Common myeloid progenitor, CD34-positive (primary cell): ENCODE results near the gene RUNX3.
"Not testable (repeated sequence)": the region's sequence is repeated elsewhere in the genome, so short reads cannot be mapped to it uniquely, and the experiment has no call there.

Experiments
- CTCF ChIA-PET: fragments of 350-600 bp; sonication (Branson Sonifier 250); formaldehyde crosslinking; loops from one replicate; lab custom pipeline; 2021; ENCODE audit warnings: antibody characterized with exemption; lab: Charles Lee
- POLR2A ChIA-PET: fragments of 350-600 bp; sonication (Branson Sonifier 250); formaldehyde crosslinking; loops from one replicate; lab custom pipeline; 2021; ENCODE audit warnings: antibody characterized with exemption; lab: Charles Lee
- DNase-seq, 3 donors: peaks; one replicate each; pipeline versions ENCODE4 v3.0.0 to v3.0.0-alpha.2; 2013
- H3K27ac ChIP-seq, 2 experiments: 1 replicate in 1 of 2; 2 replicates in 1 of 2; pipeline ENCODE4 v1.7.0; 2013; ENCODE audit warnings: inconsistent platforms in 2 of 2, low read length in 2 of 2, mild to moderate bottlenecking in 2 of 2, low read depth in 1 of 2, moderate library complexity in 1 of 2; ENCODE audit not compliant: severe bottlenecking in 2 of 2, insufficient read depth in 1 of 2, poor library complexity in 1 of 2
- H3K27me3 ChIP-seq, 5 experiments: replicated peaks in 2 of 5; 1 replicate in 3 of 5; 2 replicates in 2 of 5; pipeline versions ENCODE4 v1.6.1 to v1.7.0; 2013; ENCODE audit warnings: low read length in 4 of 5, mild to moderate bottlenecking in 2 of 5, moderate library complexity in 2 of 5, inconsistent platforms in 1 of 5; ENCODE audit not compliant: insufficient read depth in 5 of 5, control insufficient read depth in 4 of 5
- H3K36me3 ChIP-seq, 4 experiments: 1 replicate in 2 of 4; 2 replicates in 2 of 4; pipeline versions ENCODE4 v1.6.1 to v1.7.0; 2013; ENCODE audit warnings: low read length in 3 of 4, control low read depth in 1 of 4, mild to moderate bottlenecking in 1 of 4; ENCODE audit not compliant: control insufficient read depth in 4 of 4, insufficient read depth in 4 of 4
- H3K4me1 ChIP-seq, 4 experiments: 1 replicate in 3 of 4; 2 replicates in 1 of 4; pipeline versions ENCODE4 v1.6.1 to v1.7.1; 2013; ENCODE audit warnings: low read length in 3 of 4, mild to moderate bottlenecking in 3 of 4, control low read depth in 1 of 4, inconsistent platforms in 1 of 4, moderate library complexity in 1 of 4; ENCODE audit not compliant: control insufficient read depth in 4 of 4, insufficient read depth in 4 of 4; ENCODE audit errors: control extremely low read depth in 1 of 4
- H3K4me3 ChIP-seq, 7 experiments: 1 replicate in 4 of 7; 2 replicates in 3 of 7; pipeline versions ENCODE4 v1.5.1 to v1.7.0; 2013; ENCODE audit warnings: mild to moderate bottlenecking in 7 of 7, low read length in 6 of 7, moderate library complexity in 6 of 7, inconsistent platforms in 2 of 7, low read depth in 2 of 7, control low read depth in 1 of 7; ENCODE audit not compliant: insufficient read depth in 4 of 7, control insufficient read depth in 1 of 7; ENCODE audit errors: extremely low read depth in 1 of 7
- H3K9me3 ChIP-seq, 5 experiments: 1 replicate in 4 of 5; 2 replicates in 1 of 5; pipeline versions ENCODE4 v1.6.1 to v1.7.1; 2013; ENCODE audit warnings: low read length in 4 of 5, mild to moderate bottlenecking in 2 of 5, inconsistent platforms in 1 of 5, low read depth in 1 of 5, moderate library complexity in 1 of 5; ENCODE audit not compliant: control insufficient read depth in 4 of 5, insufficient read depth in 2 of 5; ENCODE audit errors: control extremely low read depth in 1 of 5
- WGBS: methylation state at CpG from one replicate; pipeline ENCODE4 v1.1.5; 2013; ENCODE audit not compliant: insufficient coverage; 5-methylcytosine and 5-hydroxymethylcytosine counted together

RUNX3 gene

GRCh38 chr1:24896176-24896575 is 33.9 kb downstream of the RUNX3 start:
- H3K4me3 ChIP-seq = no peak overlapping the region
- H3K27ac ChIP-seq = no peak overlapping the region
- peaks cover 0 to 12% (median 8%) of the 10 kb centered on the region in 5 experiments for H3K9me3 ChIP-seq
- CTCF ChIA-PET = interaction anchor here (1.1 to 9.1 kb wide), 8 partner anchors 10 to 74 kb away, joined by 3 to 91 read pairs (median 14); no protein-coding TSS in a partner anchor
- POLR2A ChIA-PET = interaction anchor here (1.3 kb wide), 1 partner anchor 23 kb away, joined by 3 read pairs; no protein-coding TSS in a partner anchor
- H3K36me3 ChIP-seq = peaks cover 0 to 10% (median 3%) of the 10 kb centered on the region in 4 experiments
- no peak for DNase-seq
- H3K4me1 ChIP-seq = peaks cover 0 to 24% (median 17%) of the 10 kb centered on the region in 4 experiments
- H3K27me3 ChIP-seq = no peaks in the 10 kb centered on the region
- 98% methylated on average over 6 of the region's 6 CpGs for WGBS

- Histone ChIP-seq H3K27ac (no peak overlapping the region), H3K4me1 (peaks cover 0 to 24% (median 17%) of the 10 kb centered on the region in 4 experiments), H3K27me3 (no peaks in the 10 kb centered on the region), H3K4me3 (no peak overlapping the region), H3K36me3 (peaks cover 0 to 8% (median 0%) of the 10 kb centered on the region in 4 experiments), H3K9me3 (peaks cover 0 to 12% (median 8%) of the 10 kb centered on the region in 5 experiments)
- no peak for DNase-seq
- ChIA-PET CTCF (interaction anchor here (1.5 to 9.1 kb wide), 4 partner anchors 14 to 44 kb away, joined by 6 to 91 read pairs (median 14); no protein-coding TSS in a partner anchor), POLR2A (no interaction called here)
- WGBS = 100% methylated on average over 3 of the region's 4 CpGs
Measured at GRCh38 chr1:24895511-24895910, 34.6 kb downstream of the RUNX3 start.

- Histone ChIP-seq H3K4me1 (peaks cover 0 to 24% (median 17%) of the 10 kb centered on the region in 4 experiments), H3K27ac (no peak overlapping the region), H3K4me3 (no peak overlapping the region), H3K9me3 (peaks cover 0 to 12% (median 8%) of the 10 kb centered on the region in 5 experiments), H3K36me3 (peaks cover 0 to 2% (median 0%) of the 10 kb centered on the region in 4 experiments), H3K27me3 (no peaks in the 10 kb centered on the region)
- DNase-seq = no peak
- ChIA-PET CTCF (interaction anchor here (1.5 to 3.8 kb wide), 3 partner anchors 12 to 45 kb away, joined by 4 to 14 read pairs (median 6); no protein-coding TSS in a partner anchor), POLR2A (no interaction called here)
- WGBS = 95% methylated on average over 7 of the region's 8 CpGs
Measured at GRCh38 chr1:24894002-24894401, 36.1 kb downstream of the RUNX3 start.

- Histone ChIP-seq H3K36me3 (peaks cover 0 to 2% (median 0%) of the 10 kb centered on the region in 4 experiments), H3K27me3 (no peaks in the 10 kb centered on the region), H3K9me3 (peaks cover 0 to 12% (median 8%) of the 10 kb centered on the region in 5 experiments), H3K4me3 (no peak overlapping the region), H3K27ac (no peak overlapping the region), H3K4me1 (peaks cover 0 to 23% (median 16%) of the 10 kb centered on the region in 4 experiments)
- 97% methylated on average over 3 of the region's 3 CpGs for WGBS
- DNase-seq = no peak
- ChIA-PET CTCF (interaction anchor here (0.9 to 3.8 kb wide), 5 partner anchors 10 to 45 kb away, joined by 3 to 14 read pairs (median 4); no protein-coding TSS in a partner anchor), POLR2A (no interaction called here)
Measured at GRCh38 chr1:24893431-24893830, 36.6 kb downstream of the RUNX3 start.

GRCh38 chr1:24892188-24893153 is 37.6 kb downstream of the RUNX3 start:
- H3K27ac ChIP-seq = no peak overlapping the region
- ChIA-PET POLR2A (no interaction called here), CTCF (interaction anchor here (0.9 to 3.8 kb wide), 4 partner anchors 9 to 44 kb away, joined by 3 to 14 read pairs (median 4); no protein-coding TSS in a partner anchor)
- H3K4me3 ChIP-seq = no peak overlapping the region
- WGBS = 100% methylated on average over 1 of the region's 1 CpG
- DNase-seq = no peak
- no peaks in the 10 kb centered on the region for H3K27me3 ChIP-seq
- H3K4me1 ChIP-seq = peaks cover 0 to 13% (median 12%) of the 10 kb centered on the region in 4 experiments
- peaks cover 0 to 2% (median 0%) of the 10 kb centered on the region in 4 experiments for H3K36me3 ChIP-seq
- peaks cover 0 to 12% (median 8%) of the 10 kb centered on the region in 5 experiments for H3K9me3 ChIP-seq

GRCh38 chr1:24891367-24891766 is 38.7 kb downstream of the RUNX3 start:
- WGBS = no CpG with 5 or more reads among the region's 1 CpG
- H3K27ac ChIP-seq, DNase-seq, H3K27me3 ChIP-seq, H3K36me3 ChIP-seq, H3K4me3 ChIP-seq, POLR2A ChIA-PET, H3K4me1 ChIP-seq: not testable (repeated sequence)
- CTCF ChIA-PET = interaction anchor here (3.8 kb wide), 1 partner anchor 43 kb away, joined by 14 read pairs; no protein-coding TSS in a partner anchor
- H3K9me3 ChIP-seq = peaks cover 0 to 14% (median 8%) of the 10 kb centered on the region in 5 experiments
